ENCODE results near the gene CAST.

- no peak for TF ChIP-seq POLR2A (IDR thresholded peaks at IDR 0.05)
- TF ChIP-seq CTCF (IDR thresholded peaks at IDR 0.05 in 4 of 5, conservative IDR thresholded peaks at IDR 0.05 in 1 of 5) = no peak
Observed at GRCh38 chr5:96714951-96715451, 52.8 kb downstream of the CAST start.

All from gastrocnemius medialis (tissue), 4 donors.